Activated CD4-positive, alpha-beta T cell treated with anti-CD3 and anti-CD28 coated beads for 24 hours (primary cell): ENCODE measurements around the gene NSDHL.

ENCODE experiments used
- DNase-seq, 2 donors: peaks; one replicate each; pipeline ENCODE4 v3.0.0-alpha.2; 2020; ENCODE audit warnings: low read depth in 2 of 2

NSDHL gene

DNA sequence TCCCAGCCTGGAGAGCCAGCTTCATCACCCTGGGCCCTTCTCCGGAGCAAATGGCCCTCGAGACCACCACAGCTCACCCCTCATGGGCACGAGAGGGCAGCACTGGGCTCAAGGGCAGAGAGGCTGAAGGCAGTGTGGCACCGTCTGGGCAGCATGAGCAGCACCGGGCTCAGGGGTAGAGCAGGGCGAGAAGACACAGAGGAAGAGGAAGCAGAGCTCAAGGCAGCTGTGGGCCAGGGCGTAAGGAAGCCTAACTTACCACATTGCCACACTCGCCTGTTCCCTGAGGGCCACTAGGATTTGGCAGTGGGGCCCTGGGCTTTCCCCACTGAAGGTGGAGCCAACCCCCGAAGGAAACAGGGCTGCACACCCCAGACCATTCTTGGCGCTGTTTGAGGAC is 82.5 kb downstream of the NSDHL start:
- DNase-seq: no peak

GRCh38 chrX:152913910-152914309 is 83.0 kb downstream of the NSDHL start:
- no peak for DNase-seq

GRCh38 chrX:152915541-152916241 is 84.8 kb downstream of the NSDHL start:
- no peak for DNase-seq

DNA sequence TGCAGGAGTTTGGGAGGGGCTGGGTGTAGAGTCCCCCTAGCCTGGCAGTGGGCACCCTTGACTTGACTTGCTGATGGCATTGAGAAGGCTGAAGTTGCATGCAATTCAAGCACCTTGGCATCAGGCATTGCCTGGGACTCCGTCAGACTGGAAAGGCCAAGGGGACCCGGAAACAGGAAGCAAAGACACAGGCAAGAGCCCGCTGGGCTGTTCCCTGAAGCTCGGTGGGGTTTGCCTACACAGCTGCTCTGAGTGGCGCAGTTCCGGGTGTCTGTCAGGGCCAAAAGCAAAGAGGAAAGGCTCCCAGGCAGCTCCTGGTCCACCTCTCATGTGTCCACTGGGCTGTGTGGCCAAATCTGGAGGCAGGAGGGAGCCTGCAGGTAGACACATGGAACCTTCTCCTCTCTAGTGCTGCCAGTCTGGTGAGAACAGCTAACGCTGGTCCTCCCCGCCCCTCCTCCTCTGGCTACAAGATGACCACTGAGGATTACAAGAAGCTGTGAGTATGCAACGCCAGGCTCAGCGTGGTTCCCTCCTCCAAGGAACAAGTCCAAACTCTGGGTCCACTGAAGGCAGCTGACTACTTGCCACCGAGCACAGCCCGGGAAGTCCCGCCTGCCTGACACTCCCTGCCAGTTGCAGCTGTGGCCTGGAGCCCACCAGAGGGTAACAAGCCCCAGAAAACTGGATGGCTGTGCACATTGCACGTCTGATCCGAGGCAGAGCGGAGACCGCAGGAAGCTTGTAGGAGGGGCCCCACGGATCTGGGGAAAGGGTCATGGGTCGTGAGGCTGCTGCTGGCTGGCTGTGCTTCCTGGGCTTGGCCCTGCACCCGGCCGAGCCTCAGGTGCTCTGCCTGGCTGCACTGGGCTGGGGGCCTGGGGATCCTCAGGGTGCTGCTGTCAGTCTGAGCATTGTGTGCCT is 87.1 kb downstream of the NSDHL start:
- DNase-seq: no peak

GRCh38 chrX:152918707-152919106 is 87.8 kb downstream of the NSDHL start:
- DNase-seq: no peak
